Fibroblast of skin of back (primary cell): Measurements from ENCODE around the gene GRIN1.
"Not testable (repeated sequence)": the region's sequence is repeated elsewhere in the genome, so short reads cannot be mapped to it uniquely, and the experiment has no call there.

ENCODE experiments used
- DNase-seq: peaks from one replicate; pipeline ENCODE4 v3.0.0-alpha.2; 2013

GRIN1 gene

DNA sequence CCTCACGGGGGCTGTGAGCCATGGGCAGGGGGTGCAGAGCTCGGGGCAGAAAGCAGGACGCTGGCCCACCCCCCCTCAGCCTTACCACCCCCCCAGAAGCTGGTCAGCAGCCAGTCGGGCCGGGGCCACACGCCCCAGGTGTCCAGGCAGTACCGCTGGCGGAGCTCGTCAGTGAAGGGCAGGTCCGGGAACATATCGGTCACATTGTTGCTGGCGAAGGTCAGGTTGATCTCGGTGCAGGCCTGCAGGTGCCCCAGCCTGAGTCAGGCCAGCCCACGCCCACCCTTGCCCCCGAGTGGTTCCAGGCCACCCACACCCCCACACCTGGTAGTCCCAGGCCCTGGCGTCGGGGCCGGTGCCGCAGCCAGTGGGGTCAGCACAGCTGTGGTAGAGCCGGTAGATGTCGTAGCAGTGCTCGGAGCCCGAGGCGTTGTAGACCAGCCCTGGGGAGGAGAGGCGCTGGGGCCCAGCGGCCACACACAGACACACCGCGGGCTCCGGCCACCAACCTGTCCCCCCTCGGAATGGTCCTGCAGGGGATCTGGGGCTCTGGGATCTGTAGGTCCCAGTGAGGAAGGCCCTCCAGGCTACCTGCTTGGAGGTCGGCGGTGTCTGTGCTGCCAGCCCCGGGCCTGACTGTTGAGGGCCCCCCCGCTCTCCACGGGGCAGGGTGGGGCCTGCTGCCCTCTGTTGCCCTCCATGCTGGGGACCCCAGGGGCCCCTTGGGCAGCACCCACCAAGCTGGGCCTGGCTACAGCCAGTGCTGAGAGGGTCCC, 27.0 kb upstream of the GRIN1 start:
- no peak for DNase-seq

DNA sequence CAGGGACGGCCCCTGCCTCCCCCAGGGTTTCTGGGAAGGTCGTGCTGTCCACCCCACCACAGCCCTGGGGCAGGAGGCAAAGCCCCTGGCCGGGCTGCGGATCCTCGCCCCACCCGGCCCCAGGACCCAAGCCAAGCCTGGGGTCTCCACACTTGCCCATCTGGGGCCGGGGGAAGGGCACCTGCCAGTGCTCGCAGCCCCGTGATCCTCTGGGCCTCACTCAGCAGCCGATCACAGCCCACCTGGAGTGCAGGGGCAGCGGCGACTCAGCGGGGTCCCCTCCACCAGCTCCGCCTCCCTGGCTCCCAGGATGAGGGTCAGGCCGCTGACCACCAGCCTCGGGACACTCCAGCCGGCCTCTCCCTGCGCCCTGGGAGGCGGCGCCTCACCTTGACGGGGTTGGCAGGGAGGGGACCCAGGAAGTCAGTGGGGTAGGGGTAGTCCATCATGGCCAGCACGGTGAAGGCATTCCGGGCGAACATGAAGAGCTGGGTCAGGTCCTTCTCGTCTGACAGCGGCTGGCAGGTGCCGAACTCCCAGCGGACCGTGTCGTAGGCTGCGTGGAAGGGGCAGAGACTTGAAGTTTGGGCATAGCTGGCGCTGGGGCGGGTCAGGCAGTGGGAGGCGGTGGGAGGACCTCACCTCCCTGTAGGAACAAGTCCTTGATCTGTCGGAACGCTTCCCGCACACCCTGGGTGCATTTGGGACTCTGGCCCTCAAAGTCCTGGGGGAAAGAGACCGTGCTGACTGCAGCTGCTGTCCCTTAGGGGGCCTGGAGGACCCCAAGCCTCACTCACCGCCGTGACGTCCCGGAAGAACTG, 26.2 kb upstream of the GRIN1 start:
- DNase-seq = no peak

DNA sequence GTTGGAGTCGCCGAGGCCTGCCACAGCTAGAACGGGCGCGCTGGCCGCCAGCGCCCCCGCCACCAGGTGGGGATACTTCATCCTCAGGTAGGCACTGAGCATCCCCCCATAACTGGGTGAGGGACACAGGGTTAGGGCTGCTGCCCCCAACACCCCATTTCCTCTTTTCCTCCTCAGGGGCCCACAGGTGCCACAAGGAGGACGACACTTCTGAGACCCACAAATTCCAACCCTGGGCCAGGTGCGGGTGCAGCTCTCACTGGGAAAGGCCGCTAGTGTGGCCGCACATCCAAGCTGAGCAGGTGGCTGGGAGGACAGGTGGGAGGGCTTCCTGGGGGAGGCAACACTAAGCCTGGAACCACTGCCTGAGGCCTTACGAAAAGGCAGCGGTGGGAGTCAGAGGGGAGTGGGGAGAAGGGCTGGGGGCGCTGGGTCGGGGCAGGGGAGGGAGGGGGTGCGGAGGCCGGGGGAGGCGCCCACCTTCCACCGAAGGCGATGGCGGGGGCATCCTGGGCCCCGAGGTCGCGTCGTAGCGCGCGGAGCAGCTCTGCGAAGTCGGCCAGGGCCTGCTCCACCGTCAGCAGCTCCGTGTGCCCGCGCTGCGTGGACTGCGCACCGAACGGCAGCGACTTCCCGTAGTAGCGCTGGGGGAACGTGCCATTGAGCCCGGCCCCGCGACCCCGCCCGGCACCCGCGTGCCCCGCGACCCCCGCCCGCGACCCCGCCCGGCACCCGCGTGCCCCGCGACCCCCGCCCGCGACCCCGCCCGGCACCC, 25.4 kb upstream of the GRIN1 start:
- DNase-seq = no peak

DNA sequence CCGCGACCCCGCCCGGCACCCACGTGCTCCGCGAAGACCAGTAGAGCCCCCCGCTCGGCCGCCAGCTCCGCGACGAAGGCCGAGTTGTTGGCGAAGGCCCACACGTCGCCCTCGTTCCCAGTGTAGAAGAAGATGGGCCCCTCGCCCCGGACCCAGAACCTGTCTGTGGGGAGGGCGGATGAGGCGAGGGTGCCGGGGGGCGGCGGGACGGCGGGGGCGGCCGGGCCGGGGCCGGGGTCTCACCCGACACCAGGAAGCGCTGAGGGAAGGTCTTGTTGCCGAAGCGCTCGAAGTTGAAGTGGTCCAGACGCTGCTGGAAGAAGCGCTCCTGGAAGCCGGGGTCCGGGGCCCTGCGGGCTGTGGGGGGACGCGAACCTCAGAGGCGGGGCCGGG, 24.7 kb upstream of the GRIN1 start:
- DNase-seq = no peak

DNA sequence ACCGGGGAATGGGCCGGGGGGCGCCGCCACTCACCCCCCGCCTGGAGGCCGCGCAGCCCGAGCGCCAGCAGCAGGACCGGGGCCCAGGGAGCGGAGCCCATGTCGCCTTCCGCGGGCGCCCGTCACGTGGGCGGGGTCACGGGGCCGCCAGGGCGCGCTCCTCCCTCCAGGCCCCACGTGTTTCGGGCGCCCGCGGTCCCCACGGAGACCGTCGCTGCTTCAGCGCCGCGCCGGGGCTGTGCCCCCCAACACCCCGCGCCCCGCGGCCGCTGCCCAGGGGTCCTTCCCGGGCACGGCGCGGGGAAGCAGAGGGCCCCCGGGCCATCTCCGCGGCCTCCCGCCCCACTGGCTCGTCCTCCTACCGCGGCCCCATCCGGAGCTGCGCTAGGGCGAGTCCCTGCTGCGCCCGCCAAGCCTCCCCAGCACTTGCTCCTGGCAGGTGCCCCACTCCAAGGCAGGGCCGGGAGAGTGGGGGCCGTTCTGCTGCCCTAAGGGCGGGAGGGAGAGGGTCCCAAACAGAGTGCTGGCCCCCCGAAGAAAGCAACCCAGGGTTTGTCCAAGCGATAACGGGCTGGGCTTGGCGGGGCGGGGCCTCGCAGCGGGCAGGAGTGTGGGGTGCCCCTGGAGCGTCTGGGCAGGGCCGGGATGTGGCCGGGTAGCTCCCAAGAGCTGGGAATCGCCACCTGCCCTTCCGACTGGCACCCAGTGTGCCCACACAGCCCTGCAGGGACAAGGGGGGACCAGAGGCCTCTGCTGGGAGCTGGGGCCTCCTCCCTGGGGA, 24.2 kb upstream of the GRIN1 start, which contains the start of gene DPP7:
TSS of gene DPP7 (minus strand) at position 121 of the 781 bp plus-strand sequence. CDS start at position 101, 20 bp downstream.
- DNase-seq = peak; percentile 54

DNA sequence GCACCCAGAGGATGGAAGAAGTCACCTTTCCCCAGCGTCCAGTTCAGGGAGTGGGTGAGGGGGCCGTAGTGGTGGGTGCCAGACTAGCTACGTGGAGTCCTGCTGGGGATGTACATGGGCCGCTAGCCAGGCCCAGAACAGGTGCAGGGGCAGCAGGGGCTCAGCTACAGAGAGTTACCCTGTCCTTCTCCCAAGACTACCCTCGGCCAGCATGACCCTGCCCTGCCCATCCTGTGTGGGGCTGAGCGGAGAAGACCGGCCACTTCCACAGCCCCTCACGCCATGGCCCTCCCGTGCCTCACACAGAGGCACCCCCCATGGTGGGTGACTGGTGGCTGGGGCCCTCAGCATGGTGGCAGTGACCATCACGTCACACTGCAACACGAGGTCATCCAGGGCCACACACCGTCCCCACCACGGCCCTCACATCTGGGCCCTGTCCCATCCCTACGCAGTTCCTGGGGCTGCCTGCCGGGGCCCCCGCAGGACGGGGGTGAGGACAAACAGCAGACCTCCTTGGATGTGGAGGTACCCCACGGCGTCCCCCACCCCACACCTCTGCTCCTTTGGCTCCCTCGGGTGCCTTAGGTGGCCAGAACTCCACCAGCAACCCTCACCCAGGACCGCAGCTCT, 23.4 kb upstream of the GRIN1 start:
- DNase-seq = no peak

DNA sequence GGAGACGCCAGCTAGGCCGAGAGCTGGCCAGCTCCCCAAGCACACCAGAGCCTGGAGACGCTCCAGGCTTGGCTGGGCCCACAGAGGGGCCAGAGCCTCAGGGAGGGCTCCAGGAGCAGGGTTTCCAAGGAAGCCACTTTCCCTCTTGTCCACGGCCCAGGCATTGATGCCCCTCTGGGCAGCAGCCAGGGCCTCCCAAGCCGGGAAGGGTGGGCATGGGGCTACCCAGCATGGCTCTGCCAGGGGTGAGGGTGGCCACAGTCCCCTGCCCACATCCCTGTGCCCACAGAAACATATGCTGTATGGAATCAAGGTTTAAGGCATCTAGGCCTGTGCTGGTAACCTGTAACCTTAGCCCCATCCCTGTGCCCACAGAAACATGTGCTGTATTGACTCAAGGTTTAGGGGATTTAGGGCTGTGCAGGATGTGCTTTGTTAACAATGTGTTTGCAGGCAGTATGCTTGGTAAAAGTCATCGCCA, 22.9 kb upstream of the GRIN1 start:
- DNase-seq = no peak

DNA sequence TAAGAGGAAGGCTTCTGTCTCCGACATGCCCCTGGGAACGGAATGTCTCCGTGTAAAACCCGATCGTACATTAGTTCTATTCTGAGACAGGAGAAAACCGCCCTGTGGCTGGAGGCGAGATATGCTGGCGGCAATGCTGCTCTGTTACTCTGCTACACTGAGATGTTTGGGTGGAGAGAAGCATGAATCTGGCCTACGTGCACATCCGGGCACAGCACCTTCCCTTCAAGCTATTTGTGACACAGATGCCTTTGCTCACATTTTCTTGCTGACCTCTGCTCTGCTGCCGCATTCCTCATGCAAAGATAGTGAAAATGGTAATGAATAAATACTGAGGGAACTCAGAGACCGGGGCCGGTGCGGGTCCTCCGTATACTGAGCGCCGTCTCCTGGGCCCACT, 22.2 kb upstream of the GRIN1 start:
- no peak for DNase-seq

DNA sequence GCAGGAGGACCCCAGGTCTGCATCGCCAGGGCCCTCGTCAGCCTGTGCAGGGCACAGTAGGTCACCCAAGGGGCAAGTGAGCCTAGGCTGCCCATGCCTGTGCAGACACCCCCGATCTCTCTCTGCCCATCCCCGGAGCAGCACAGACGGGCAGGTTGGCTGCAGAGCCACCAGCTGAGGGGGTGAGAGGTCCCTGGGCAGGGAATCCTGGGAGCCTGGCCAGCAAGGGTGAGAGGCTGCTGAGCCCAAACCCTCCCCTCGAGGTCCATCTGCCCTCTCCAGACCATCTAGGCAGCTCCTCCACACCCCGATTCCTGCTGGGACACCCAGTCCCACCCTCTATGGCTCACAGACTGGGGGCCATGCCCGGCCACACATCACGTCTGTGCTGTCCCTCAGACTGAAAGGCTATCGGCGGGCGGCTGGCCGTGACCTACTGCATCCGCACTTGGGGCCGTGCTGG, 21.7 kb upstream of the GRIN1 start:
- DNase-seq = no peak

DNA sequence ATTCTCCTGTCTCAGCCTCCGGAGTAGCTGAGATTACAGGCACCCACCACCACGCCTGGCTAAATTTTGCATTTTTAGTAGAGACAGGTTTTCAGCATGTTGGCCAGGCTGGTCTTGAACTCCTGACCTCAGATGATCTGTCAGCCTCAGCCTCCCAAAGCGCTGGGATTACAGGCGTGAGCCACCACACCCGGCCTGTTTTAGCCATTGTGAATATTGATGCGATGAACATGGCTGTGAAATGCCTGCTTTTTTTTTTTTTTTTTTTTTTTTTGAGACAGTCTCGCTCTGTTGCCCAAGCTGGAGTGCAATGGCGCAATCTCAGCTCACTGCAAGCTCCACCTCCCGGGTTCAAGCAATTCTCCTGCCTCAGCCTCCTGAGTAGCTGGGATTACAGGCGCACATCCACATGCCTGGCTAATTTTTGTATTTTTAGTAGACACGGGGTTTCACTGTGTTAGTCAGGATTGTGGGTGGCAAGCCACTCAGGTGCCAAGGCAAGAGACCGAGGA, 20.8 kb upstream of the GRIN1 start:
- DNase-seq = not testable (repeated sequence)

DNA sequence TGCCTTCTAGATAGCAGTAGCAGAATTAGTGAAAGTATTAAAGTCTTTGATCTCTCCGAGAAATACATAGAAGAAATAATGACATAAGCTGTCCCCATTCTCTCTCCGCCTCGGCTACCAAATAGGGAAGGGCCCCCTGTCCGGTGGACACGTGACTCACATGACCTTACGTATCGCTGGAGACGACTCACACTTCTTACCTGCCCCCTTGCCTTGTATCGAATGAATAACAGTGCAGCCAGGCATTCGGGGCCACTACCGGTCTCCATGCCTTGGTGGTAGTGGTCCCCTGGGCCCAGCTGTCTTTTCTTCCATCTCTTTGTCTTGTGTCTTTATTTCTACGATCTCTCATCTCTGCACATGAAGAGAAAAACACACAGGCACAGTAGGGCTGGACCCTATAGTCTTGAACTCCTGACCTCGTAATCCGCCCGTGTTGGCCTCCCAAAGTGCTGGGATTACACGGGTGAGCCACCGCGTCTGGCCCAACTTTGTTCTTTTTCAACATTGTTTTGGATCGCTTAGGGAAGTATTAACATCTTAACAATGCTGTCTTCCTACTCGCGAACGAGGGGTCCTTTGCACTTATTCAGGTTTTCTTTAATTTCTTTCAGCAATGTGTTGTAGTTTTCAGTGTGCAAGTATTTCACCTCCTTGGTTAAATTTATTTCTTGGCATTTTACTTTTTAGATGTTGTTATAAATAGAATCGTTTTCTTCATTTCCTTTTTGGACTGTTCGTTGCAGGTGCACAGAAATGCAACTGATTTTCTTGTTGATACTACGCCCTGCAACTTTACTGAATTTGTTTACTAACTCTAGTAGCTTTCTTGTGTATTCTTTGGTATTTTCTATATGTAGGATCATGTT, 16.8 kb upstream of the GRIN1 start:
- not testable (repeated sequence) for DNase-seq

DNA sequence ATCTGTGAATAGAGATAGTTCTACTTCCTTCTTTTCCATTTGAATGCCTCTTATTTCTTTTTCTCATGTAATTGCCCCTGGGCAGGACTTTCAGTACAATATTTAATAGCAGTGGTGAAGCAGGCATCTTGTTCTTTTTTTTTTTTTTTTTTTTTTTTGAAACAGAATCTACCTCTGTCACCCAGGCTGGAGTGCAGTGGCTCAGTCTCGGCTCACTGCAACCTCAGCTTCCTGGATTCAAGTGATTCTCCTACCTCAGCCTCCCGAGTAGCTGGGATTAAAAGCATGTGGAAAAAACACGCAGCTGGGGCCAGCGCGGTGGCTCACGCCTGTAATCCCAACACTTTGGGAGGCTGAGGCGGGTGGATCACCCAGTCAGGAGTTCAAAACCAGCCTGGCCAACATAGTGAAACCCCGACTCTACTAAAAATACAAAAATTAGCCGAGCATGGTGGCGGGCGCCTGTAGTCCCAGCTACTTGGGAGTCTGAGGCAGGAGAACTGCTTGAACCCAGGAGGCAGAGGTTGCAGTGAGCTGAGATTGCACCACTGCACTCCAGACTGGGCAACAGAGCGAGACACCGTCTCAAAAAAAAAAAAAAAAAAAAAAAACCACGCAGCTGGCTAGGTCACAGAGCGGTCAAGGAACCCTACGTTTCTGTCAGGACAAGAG, 16.0 kb upstream of the GRIN1 start:
- DNase-seq = not testable (repeated sequence)

DNA sequence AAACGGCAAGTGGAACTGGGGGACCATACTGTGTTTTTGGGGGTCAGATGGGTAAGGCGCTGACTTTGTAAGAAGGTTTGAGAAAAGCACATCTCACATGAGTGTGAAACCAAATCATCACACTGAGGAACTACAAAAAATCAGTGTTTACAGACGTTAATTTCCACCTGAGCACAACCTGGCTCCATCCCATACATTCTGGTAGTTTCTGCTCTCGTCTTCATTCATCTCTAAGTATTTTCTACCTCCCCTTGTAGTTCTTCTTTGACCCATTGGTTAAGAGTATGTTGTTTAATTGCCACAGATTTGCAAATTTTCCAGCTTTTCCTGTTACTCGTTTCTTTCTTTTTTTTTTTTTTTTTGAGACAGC, 15.5 kb upstream of the GRIN1 start:
- DNase-seq = no peak

DNA sequence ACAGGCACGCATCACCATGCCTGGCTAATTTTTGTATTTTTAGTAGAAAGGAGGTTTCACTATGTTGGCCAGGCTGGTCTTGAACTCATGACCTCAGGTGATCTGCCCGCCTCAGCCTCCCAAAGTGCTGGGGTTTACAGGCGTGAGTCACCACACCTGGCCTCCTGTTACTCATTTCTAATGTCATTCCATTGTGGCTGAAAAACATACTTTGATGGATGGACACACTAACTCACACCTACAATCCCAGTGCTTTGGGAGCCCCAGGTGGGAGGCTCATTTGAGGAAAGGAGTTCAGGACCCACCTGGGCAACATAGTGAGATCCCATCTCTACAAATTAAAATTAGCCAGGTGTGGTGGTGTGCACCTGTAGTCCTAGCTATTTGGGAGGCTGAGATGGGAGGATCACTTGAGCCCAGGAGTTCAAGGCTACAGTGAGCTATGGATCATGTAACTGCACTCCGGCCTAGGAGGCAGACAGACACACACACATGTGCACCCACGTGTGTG, 14.9 kb upstream of the GRIN1 start:
- not testable (repeated sequence) for DNase-seq

DNA sequence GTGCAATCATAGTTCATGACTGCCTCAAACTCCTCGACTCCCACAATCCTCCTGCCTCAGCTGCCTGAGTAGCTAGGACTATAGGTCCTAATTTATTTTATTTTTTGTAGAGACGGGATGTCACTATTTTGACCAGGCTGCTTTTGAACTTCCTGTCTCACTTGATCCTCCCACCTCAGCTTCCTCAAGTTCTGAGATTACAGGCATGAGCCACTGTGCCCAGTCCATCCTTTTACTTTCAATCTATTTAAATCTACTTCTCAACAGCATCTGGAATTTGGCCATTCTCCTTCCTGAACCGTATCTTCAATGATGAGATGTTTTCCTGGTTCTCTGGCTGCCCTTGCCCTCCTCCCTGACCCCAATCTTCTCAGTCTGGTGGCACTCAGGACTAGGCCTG, 12.2 kb upstream of the GRIN1 start:
- no peak for DNase-seq

DNA sequence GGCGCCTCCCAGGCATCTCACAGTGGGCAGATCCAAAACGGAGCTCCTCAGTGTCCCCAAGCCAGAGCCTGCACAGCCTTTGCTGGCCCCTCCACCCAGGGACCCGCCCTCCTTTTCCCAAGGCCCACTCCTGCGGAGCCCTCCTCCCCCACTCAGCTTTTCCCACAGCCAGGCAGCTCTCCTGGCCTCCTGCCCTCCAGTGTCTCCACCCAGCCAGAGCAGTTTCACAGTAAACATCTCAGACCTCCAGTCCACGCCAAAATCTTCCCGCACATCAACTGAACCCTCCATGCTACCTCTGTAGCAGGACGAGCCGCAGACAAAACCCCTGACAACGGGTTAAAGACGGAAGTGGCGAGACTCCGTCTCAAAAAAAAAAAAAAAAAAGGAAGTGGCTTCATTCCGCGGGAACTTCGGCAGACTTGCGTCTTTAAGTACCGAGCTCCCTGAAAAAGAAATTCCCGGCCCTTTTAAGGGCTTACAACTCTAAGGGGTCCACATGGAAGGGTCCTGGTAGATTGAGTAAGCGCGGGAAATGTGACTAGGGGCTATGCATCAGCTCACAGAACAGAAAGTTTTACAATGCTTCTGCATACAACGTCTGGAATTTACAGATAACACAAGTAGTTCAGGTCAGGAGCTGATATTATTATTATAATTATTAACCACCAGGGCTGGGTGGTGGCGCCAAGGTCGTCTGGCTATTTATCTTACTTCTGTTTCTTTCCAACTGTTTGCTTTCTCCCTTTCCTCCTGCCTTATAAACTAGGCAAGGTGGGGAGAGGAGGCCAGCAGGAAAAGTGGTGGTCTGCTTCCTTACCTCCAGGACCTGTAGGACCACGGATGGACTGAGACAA, 11.4 kb upstream of the GRIN1 start:
- no peak for DNase-seq

DNA sequence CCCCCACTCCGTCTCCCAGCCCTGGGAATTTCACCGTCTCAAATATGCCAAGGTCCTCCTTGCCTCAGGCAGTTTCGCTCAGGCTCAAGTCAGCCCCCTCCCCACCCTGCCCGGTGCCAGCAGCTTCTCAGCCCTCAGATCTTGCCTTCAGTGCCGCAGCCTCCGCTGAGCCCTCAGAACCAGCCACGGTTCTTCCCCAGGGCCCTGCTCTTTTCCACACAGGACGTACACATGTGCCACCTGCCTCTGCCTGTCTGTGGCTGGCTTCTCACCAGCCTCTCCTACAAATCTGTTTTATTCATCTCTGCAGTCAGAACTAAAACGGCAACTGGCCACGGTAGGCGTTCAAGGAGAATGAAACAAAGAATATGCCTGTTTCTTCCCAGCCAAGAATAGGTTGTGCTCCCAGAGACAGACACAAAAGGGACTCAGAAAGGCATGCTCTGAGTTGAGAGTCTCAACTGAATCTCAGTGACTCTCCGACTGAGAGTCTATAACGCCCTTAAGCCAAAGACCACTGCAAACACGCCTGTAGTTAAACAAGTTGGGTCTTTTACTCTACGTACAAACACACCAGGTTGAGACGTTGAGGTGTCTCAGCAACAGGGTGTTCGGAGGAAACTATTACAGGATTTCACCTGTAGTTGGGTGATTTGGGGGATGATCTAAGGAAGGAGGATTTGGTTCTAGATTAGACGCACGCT, 10.6 kb upstream of the GRIN1 start:
- DNase-seq = no peak
